Fibroblast of gingiva (primary cell): ENCODE measurements around the gene CREG2.
"Not testable (repeated sequence)": the region's sequence is repeated elsewhere in the genome, so short reads cannot be mapped to it uniquely, and the experiment has no call there.

Source experiments
- DNase-seq: peaks from one replicate; pipeline ENCODE4 v3.0.0-alpha.2; 2011; ENCODE audit warnings: low read depth

Gene CREG2

GRCh38 chr2:101344137-101344536 is 43.2 kb downstream of the CREG2 start:
- DNase-seq, result no peak

GRCh38 chr2:101342625-101343008 is 44.7 kb downstream of the CREG2 start:
- DNase-seq, result no peak

- peak; percentile 51 for DNase-seq
Measured at GRCh38 chr2:101341901-101342624, 45.2 kb downstream of the CREG2 start.

GRCh38 chr2:101341421-101341820 is 45.9 kb downstream of the CREG2 start:
- no peak for DNase-seq

- peak; percentile 17 for DNase-seq
Measured at GRCh38 chr2:101340141-101340551, 47.2 kb downstream of the CREG2 start.

GRCh38 chr2:101339266-101339880 is 47.9 kb downstream of the CREG2 start:
- DNase-seq, result no peak

- DNase-seq, result no peak
Measured at GRCh38 chr2:101337877-101338276, 49.4 kb downstream of the CREG2 start.

- no peak for DNase-seq
Measured at GRCh38 chr2:101332885-101333766, 54.2 kb downstream of the CREG2 start.

- no peak for DNase-seq
Measured at GRCh38 chr2:101331202-101331601, 56.1 kb downstream of the CREG2 start.

- no peak for DNase-seq
Measured at GRCh38 chr2:101330253-101330933, 56.9 kb downstream of the CREG2 start.

GRCh38 chr2:101329026-101329425 is 58.3 kb downstream of the CREG2 start:
- no peak for DNase-seq

GRCh38 chr2:101328474-101329007 is 58.8 kb downstream of the CREG2 start:
- no peak for DNase-seq

GRCh38 chr2:101327863-101328394 is 59.4 kb downstream of the CREG2 start:
- no peak for DNase-seq

GRCh38 chr2:101325425-101325824 is 61.9 kb downstream of the CREG2 start:
- no peak for DNase-seq

GRCh38 chr2:101316568-101316967 is 70.7 kb downstream of the CREG2 start:
- DNase-seq, result not testable (repeated sequence)

- no peak for DNase-seq
Measured at GRCh38 chr2:101311696-101312017, 75.6 kb downstream of the CREG2 start.

- no peak for DNase-seq
Measured at GRCh38 chr2:101310834-101311695, 76.2 kb downstream of the CREG2 start.

GRCh38 chr2:101310090-101310833 is 77.0 kb downstream of the CREG2 start:
- no peak for DNase-seq

GRCh38 chr2:101308432-101309210 is 78.7 kb downstream of the CREG2 start, which contains the start of gene RNF149:
Gene RNF149 (minus strand): TSS chr2:101308701. CDS start chr2:101308588, 113 bp downstream.
- peak; percentile 88 for DNase-seq
